ENCODE measurements around the gene CAPZA2. TPM values are rescaled to one million over a fixed set of nuclear protein-coding genes. Genes with fewer than 3 reads are reported as not detected.

The CAPZA2 gene
- total RNA-seq, 4 donors from 2014 or later = 45.0 to 61.2 (median 52.5) TPM

DNA sequence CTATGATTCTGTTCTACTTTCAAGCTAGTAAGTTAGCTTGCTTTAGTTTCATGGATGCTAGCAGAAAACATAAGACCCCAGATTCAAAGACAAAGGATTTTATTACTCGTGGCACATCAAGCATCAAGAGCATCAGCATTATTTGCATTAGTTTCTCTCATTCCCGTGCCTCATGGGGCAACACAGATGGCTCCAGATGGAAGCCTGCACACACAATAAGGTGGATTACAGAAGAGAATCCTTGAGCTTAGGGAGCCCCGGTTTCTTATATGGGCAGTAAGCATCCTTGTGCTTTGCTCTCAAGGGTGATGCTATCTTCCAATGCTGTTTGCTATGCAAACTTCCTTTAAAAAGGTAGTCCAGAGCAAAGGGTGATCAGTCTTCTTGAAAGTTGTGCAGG is 10.7 kb upstream of the CAPZA2 start:
- H3K4me3 ChIP-seq (ENCODE audit: low read depth, poor library complexity, severe bottlenecking) = no peak overlapping the region
- TF ChIP-seq, protein P1, sequence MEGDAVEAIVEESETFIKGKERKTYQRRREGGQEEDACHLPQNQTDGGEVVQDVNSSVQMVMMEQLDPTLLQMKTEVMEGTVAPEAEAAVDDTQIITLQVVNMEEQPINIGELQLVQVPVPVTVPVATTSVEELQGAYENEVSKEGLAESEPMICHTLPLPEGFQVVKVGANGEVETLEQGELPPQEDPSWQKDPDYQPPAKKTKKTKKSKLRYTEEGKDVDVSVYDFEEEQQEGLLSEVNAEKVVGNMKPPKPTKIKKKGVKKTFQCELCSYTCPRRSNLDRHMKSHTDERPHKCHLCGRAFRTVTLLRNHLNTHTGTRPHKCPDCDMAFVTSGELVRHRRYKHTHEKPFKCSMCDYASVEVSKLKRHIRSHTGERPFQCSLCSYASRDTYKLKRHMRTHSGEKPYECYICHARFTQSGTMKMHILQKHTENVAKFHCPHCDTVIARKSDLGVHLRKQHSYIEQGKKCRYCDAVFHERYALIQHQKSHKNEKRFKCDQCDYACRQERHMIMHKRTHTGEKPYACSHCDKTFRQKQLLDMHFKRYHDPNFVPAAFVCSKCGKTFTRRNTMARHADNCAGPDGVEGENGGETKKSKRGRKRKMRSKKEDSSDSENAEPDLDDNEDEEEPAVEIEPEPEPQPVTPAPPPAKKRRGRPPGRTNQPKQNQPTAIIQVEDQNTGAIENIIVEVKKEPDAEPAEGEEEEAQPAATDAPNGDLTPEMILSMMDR (IDR thresholded peaks at IDR 0.05) = no peak
- TF ChIP-seq POLR2A (IDR thresholded peaks at IDR 0.05) = no peak
- no peak for DNase-seq (ENCODE audit: low spot score in 2 of 2)
- intact Hi-C loops (cut with DNase I; ENCODE audit: low total_unique reads) = no loop called here
- 82 to 90% methylated on average over 3 of the region's 3 CpGs for WGBS, 2 donors

DNA sequence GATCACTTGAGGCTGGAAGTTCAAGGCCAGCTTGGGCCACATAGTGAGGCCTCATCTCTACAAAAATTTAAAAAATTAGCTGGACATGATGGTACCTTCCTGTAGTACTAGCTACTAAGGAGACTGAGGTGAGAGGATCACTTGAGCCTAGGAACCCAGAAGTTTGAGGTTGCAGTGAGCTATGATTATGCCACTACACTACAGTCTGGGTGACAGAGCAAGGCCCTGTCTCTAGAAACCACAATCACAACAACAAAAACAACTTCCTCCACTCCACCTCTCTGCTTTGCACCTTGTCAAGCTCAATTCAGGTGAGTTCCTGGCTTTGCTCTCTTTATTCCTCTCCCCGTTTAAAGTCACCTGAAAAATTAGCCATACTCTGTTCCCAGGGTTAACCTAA is 8.3 kb upstream of the CAPZA2 start:
- WGBS, 2 donors = 97 to 100% methylated on average over 1 of the region's 1 CpG
- no peak overlapping the region for H3K4me3 ChIP-seq (ENCODE audit: low read depth, poor library complexity, severe bottlenecking)
- TF ChIP-seq, protein P1 (IDR thresholded peaks at IDR 0.05) = no peak
- intact Hi-C loops (cut with DNase I; ENCODE audit: low total_unique reads) = no loop called here
- no peak for DNase-seq (ENCODE audit: low spot score in 2 of 2)

DNA sequence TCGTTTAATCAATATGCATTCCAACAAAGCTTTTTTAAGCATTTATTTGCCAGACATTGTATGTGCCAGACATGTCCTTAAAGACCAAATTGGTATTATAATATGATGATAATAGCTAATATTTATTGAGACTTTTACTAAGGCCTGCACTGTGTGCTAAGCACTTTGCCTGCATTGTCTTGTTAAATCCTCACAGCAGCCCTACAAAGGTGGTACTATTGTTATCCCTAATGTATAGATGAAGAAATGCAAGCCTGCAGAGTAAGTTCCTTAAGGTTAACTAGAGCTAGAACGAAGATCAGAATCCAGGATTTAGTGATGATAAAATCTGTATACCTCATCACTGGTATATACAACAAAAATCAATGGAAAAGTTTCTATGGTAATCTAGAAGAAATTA is 5.3 kb upstream of the CAPZA2 start:
- WGBS, 2 donors = 77 to 84% methylated on average over 2 of the region's 2 CpGs
- no peak for TF ChIP-seq POLR2A (IDR thresholded peaks at IDR 0.05)
- TF ChIP-seq, protein P1 (IDR thresholded peaks at IDR 0.05) = no peak
- no peak overlapping the region for H3K4me3 ChIP-seq (ENCODE audit: low read depth, poor library complexity, severe bottlenecking)
- no peak for DNase-seq (ENCODE audit: low spot score in 2 of 2)
- intact Hi-C loops (cut with DNase I; ENCODE audit: low total_unique reads) = no loop called here

DNA sequence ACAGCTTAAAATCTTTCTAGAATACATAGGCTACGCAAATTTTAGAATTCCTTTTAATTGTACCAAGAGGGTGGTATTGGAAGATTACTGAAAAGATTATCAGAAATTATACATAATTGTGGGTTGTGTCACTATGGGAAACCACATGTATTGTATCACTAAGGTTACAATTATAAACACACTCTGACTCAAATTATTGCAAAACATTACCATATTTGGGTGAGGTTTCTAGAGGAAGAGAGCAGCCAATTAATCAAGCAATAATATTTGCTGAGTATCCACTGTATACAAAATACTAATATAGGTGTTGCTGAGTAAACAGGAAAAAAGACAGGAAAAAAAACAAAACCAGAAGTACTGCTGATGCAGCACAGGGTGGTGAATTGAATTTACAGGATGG is 3.1 kb upstream of the CAPZA2 start:
- WGBS, 2 donors = 48 to 58% methylated on average over 1 of the region's 1 CpG
- TF ChIP-seq, protein P1 (IDR thresholded peaks at IDR 0.05) = no peak
- no peak for TF ChIP-seq POLR2A (IDR thresholded peaks at IDR 0.05)
- no peak overlapping the region for H3K4me3 ChIP-seq (ENCODE audit: low read depth, poor library complexity, severe bottlenecking)
- no peak for DNase-seq (ENCODE audit: low spot score in 2 of 2)
- intact Hi-C loops (cut with DNase I; ENCODE audit: low total_unique reads) = no loop called here

DNA sequence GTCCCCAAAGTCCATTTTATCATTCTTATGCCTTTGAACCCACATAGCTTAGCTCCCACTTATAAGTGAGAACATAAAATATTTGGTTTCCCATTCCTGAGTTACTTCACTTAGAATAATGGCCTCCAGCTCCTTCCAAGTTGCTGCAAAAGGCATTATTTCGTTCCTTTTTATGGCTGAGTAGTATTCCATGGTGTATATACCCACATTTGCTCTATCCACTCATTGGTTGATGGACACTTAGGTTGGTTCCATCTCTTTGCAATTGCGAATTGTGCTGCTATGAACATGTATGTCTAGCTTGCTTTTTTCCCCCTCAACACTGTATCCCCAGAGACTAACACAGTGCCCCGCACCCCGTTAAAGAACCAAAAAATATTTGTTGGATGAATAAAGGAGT is 670 bp upstream of the CAPZA2 start:
- H3K4me3 ChIP-seq (ENCODE audit: low read depth, poor library complexity, severe bottlenecking) = no peak overlapping the region
- DNase-seq (ENCODE audit: low spot score in 2 of 2) = no peak
- TF ChIP-seq POLR2A (IDR thresholded peaks at IDR 0.05) = no peak
- TF ChIP-seq, protein P1 (IDR thresholded peaks at IDR 0.05) = no peak
- intact Hi-C loops (cut with DNase I; ENCODE audit: low total_unique reads) = no loop called here
- 74 to 80% methylated on average over 4 of the region's 4 CpGs for WGBS, 2 donors

DNA sequence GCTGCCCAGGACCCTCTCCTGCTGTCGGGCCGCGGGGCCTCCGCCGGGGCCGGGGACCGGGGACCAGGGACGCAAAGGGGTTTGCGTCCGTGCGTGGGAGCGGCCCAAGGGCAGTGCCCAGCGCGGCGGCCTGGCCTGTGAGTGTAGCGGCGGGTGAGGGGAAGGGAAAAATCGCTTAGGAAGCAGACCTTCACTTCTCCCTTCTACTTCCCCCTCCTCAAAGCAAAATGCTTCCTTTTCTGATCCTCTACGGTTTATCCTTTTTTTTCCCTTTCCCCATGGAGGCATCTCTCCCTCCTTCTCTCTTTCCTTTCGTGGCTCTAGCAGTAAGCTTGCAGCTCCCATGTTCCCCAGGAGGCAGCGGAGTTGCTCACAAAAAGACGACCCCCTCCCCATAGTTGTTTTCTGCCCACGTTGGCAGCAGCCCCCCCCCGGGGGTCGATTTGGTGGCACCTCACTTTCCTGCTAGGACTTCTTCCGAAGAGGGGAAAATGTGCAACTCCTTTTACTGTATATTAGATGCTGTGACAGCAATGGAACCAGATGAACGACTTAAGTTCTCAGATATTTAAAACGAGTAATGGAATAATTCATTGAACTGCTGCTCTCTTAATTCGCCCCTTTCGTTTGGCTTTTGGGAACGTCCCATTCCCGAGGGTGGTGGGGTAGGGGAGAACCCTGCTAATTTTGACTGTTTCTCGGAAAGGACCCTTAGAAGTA is 724 bp downstream of the CAPZA2 start:
- H3K4me3 ChIP-seq (ENCODE audit: low read depth, poor library complexity, severe bottlenecking) = peak overlapping the region; percentile 84
- no peak for DNase-seq (ENCODE audit: low spot score in 2 of 2)
- TF ChIP-seq POLR2A (IDR thresholded peaks at IDR 0.05) = no peak
- TF ChIP-seq, protein P1 (IDR thresholded peaks at IDR 0.05) = no peak
- intact Hi-C loops (cut with DNase I; ENCODE audit: low total_unique reads) = no loop called here
- WGBS, 2 donors = 0 to 1% methylated on average over 21 to 32 of the region's 33 CpGs
